HG03095 (cell line): ENCODE measurements around the gene TMEM150B.

ENCODE experiments used
- ATAC-seq: cut with Tn5 transposase; IDR thresholded peaks from one replicate; pipeline ENCODE4 v1.9.1; 2021; ENCODE audit warnings: moderate library complexity; ENCODE audit not compliant: unreplicated experiment

The TMEM150B gene

GRCh38 chr19:55325172-55325571 lies at the start of gene TMEM150B:
Gene TMEM150B, minus strand, starts transcription at chr19:55325341. Its CDS starts 4,305 bp downstream, at chr19:55321036.
- ATAC-seq, result no peak

GRCh38 chr19:55373993-55374757 lies 49.0 kb upstream of the TMEM150B start:
- no peak for ATAC-seq

- ATAC-seq, result no peak
Observed at GRCh38 chr19:55373306-55373992, 48.3 kb upstream of the TMEM150B start.

DNA sequence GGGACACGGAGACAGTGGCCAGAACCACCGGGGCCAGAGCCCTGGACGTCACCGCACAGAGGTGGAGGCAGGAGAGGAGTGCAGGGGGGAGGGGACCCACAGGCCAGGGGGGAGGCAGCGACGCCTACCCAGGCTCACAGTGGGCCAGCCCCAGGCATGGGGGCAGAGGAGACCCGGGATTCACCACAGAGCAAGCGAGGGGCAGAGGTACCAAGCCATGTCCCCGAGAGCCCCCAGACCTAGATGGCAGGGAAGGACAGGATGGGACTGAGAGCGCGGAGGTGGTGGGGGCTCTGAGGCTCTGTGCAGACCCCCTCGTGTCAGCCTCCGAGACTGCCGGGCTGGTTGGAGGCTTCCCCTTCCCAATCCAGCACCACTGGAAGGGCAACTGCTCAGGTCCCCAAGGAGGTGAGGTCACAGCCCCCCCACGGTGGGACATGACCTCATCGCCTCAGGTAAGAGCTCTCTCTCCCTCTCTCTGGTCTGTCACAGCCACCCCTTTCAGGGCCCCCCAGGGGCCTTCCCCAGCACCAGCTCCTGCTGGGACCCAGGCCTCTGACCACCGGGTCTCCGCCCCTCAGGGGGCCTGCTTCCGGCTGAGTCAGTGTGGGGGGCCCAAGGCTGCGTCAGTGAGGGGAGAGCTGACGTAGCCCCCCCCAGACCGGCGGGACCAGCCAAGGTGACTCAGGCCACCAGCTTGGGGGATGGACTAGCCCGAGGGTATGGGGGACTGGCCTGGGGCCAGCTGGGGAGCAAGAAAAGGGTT lies 47.4 kb upstream of the TMEM150B start:
- ATAC-seq, result no peak

DNA sequence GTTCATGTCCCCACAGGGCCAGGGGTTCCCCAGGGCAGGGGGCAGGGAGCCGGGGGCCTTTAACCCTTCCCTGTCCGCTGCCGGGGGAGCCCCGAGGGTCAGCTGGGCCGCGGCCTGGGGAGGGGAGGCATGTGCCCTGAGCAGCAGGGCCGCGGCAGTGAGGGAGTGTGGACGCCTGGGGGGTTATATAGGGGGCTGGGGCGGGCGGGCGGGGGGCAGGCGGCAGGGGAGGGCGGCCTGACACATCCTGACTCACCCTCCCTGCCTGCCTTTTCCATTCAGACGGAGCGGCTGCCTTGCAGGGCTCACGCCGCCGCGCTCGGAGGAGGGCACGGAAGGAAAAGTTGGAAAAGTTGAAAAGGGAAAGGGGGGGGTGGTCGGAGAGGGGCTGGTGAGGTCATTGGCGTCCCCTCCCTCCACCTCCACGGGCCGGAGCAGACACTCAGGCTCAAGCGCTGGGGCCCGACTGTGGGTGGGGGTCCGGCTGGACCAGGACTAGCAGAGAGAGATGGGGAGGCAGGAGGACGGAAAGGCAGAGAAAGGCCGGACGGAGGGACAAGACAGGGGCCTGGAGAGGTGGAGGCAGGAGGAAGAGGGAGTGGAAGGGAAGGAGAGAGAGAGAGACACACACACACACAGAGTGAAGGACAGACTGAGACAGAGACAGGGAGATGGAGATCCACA lies 45.3 kb upstream of the TMEM150B start, which contains the start of gene IL11:
Gene IL11, minus strand, starts transcription at position 159 of the 684 bp plus-strand sequence. Its CDS starts 153 bp downstream, at position 6.
- ATAC-seq, result no peak

- no peak for ATAC-seq
Observed at GRCh38 chr19:55369653-55370304, 44.6 kb upstream of the TMEM150B start.

- ATAC-seq, result no peak
Observed at GRCh38 chr19:55368701-55369563, 43.8 kb upstream of the TMEM150B start.

DNA sequence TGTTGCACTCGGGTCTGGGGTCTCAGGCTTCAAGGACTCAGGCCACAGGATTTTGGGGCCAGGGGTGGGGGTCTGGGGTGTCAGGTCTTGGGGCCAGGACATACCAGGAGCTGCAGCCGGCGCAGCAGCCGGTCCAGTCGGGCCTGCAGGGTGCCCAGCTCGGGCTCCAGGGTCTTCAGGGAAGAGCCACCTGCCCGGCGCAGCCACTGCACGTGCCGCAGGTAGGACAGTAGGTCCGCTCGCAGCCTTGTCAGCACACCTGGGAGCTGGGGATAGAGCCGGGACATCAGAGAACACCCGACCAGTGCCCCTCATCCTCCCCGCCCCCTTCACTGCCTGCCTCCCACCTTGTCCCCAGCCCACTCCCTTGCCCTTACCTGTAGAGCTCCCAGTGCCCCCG lies 43.0 kb upstream of the TMEM150B start:
- ATAC-seq, result no peak

DNA sequence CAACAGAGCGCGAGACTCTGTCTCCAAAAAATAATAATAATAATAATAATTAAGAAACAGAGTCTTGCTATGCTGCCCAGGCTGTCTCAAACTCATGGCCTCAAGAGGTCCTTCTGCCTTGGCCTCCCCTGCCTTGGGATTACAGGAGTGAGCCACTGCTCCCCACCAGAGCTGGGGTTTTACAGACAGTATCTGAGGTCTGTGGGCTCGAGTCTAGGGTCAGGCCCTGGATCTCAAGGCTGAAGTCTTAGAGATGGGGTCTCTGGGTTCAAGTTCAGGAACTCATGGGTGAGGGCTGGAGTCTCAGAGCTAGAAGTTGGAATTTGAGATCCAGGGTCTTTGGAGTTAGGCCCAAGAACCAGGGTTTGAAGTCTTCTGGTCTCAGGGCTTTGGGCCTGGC lies 41.6 kb upstream of the TMEM150B start:
- no peak for ATAC-seq

DNA sequence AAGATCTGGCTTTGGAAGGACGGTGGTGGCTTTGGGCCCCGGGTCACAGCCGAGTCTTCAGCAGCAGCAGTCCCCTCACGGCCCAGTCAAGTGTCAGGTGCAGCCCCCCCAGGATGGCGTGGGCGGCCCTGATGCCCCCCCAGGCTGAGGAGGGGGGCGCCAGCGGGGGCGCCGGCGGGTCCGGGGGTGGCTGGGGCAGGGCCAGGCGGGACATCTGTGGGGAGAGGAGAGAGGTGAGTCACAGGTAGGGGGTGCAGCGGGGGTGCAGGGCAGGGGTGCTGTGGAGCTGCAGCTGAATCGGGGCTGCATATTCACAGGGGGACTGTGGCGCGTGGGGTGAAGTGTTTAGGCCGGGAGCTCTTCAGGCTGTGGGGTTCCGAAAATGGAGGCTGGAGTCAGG lies 40.8 kb upstream of the TMEM150B start:
- no peak for ATAC-seq

DNA sequence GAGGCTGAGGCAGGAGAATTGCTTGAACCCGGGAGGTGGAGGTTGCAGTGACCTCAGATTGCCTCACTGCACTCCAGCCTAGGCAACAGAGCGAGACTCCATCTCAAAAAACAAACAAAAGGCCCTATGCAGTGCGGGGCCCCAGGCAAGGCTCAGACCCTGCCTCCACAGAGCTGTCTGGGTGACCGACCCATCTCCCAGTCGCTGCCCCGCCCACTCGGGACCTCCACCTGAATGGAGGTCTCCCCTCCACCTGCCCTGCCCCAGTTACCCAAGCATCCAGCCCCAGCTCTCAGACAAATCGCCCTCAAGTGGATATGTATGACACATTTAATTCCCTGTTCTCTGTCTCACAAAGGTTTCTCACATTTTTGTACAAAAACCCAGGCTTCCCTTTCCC lies 40.1 kb upstream of the TMEM150B start:
- ATAC-seq, result no peak

DNA sequence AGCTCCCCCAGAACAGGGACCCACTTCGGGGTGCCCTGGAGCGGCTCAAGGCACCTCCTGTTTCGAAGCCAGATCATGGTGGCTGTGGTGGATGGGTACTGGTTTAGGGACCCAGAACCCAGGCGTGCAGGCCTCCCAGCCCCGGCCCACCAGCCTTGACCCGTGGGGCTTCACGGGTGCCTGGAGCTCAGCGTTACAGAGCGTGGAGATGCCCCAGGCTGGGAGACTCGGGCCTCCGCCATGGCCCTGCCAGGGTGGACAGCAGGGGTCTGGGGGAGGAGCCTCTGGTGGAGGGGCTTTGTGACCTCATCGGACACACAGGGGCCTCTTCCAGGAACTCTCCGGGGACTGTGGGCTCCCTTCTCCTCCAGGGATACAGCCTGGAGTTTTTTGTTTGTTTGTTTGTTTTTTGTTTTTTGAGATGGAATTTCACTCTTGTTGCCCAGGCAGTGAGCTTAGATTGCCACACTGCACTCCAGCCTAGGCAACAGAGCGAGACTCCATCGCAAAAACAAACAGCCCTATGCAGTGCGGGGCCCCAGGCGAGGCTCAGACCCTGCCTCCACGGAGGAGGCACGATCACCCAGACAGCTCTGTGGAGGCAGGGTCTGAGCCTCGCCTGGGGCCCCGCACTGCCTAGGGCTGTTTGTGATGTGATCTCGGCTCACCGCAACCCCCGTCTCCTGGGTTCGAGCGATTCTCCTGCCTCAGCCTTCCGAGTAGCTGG lies 38.0 kb upstream of the TMEM150B start, which contains the start of gene GARIN5B:
Gene GARIN5B, minus strand, starts transcription at position 271 of the 727 bp plus-strand sequence. Its CDS starts 194 bp downstream, at position 77.
- ATAC-seq, result no peak

DNA sequence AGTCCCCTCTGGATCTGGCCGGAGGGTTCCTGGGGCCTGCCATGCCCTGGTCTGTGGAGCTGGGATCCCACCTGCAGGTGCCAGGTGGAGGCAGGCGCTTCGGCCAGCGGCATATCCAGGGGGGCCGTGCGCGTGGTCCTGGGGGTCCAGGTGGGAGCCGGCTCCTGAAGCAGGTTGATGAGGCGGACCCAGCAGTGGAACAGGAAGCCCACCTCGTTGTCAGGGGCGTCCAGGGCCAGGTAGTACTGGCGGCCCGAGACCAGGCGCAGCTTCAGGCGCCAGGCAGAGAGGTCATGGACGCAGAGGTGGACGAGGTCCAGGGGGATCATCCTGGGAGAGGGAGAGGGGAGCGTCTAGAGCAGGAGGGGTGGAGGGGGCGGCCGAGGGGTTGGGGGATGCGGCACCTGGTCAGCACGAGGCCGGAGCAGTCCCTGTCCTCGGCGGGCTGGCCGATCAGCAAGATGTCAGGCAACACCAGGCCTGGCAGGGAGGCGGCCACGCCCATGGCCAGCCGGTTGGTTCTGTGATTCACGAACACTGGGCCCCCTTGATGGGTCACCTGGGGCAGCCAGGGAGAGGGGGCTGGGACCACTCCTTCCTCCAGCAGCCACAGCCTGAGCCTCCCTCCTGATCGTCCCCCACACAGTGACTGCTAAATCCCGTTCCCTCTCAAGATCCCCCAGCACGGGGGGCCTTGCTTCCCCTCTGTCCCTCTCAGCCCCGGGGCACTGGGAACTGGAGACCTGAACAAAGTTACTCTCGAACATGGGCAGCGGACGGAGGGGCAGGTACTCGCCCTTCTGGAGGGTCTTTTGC lies 37.2 kb upstream of the TMEM150B start:
- no peak for ATAC-seq

GRCh38 chr19:55360902-55361301 lies 35.8 kb upstream of the TMEM150B start:
- ATAC-seq, result no peak

- no peak for ATAC-seq
Observed at GRCh38 chr19:55358943-55359908, 34.1 kb upstream of the TMEM150B start.

- no peak for ATAC-seq
Observed at GRCh38 chr19:55358493-55358892, 33.4 kb upstream of the TMEM150B start.
